Skeletal muscle satellite cell (primary cell): ENCODE results near the gene GOLGA8A. TPM values are rescaled to one million over a fixed set of nuclear protein-coding genes. Genes with fewer than 3 reads are reported as not detected.
A peak's percentile ranks its signal among the peaks of the same experiment; 100 is the strongest.

Experiments used
- H3K27me3 ChIP-seq: 2 replicates; pipeline ENCODE4 v1.7.0; 2013; ENCODE audit warnings: low read length; ENCODE audit not compliant: control insufficient read depth, insufficient read depth
- H3K36me3 ChIP-seq: 2 replicates; pipeline ENCODE4 v1.7.0; 2013; ENCODE audit warnings: mild to moderate bottlenecking, control low read depth, low read length; ENCODE audit not compliant: insufficient read depth
- H3K4me1 ChIP-seq: 2 replicates; pipeline ENCODE4 v1.7.0; 2013; ENCODE audit warnings: low read length; ENCODE audit not compliant: control insufficient read depth, insufficient read depth
- H3K4me2 ChIP-seq: 2 replicates; pipeline ENCODE4 v1.7.0; 2013; ENCODE audit warnings: mild to moderate bottlenecking, low read length
- H3K4me3 ChIP-seq: 2 replicates; pipeline ENCODE4 v1.7.0; 2013; ENCODE audit warnings: low read length
- H3K9ac ChIP-seq: 2 replicates; pipeline ENCODE4 v1.7.0; 2013; ENCODE audit warnings: mild to moderate bottlenecking, low read depth, low read length, moderate library complexity
- H3K9me3 ChIP-seq: replicated peaks from 2 replicates; pipeline ENCODE4 v1.7.0; 2013; ENCODE audit warnings: mild to moderate bottlenecking, control low read depth, low read length
- total RNA-seq: library from RNA; depleted of rRNA; stranded (reverse); fragments of >200 nt; gene quantifications from 2 replicates; pipeline ENCODE4 v1.2.3, GENCODE V29; 2012; rRNA removed

GOLGA8A gene, protein sequence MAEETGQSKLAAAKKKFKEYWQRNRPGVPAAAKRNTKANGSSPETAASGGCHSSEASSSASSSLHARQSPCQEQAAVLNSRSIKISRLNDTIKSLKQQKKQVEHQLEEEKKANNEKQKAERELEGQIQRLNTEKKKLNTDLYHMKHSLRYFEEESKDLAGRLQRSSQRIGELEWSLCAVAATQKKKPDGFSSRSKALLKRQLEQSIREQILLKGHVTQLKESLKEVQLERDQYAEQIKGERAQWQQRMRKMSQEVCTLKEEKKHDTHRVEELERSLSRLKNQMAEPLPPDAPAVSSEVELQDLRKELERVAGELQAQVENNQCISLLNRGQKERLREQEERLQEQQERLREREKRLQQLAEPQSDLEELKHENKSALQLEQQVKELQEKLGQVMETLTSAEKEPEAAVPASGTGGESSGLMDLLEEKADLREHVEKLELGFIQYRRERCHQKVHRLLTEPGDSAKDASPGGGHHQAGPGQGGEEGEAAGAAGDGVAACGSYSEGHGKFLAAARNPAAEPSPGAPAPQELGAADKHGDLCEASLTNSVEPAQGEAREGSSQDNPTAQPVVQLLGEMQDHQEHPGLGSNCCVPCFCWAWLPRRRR
- total RNA-seq: 10.1 and 23.4 TPM in 2 replicates

DNA sequence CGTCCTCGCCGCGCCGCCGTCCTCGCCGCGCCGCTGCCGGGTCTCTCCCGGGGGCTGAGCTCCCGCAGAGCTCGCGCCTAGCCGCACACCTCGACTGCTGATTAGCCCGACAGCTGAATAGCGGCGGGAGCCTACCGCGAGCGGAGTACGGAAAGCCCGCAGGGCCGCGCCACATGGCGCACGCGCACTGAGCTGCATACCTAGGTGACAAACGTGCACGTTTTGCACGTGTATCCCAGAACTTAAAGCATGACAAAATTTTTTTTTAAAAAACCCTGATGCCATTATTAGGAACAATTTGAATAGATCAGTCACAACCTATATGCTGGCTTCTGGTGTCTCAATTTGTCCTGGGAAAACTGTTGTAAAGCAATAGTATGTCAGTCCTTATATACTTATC, at the start of gene GOLGA8A:
TSS of gene GOLGA8A (minus strand) at position 122 of the 400 bp plus-strand sequence. CDS start 48,117 bp downstream, outside the sequence.
- Histone ChIP-seq H3K9ac (peak within 1 kb of the TSS; percentile 74), H3K4me3 (peak within 1 kb of the TSS; percentile 75), H3K9me3 (no peaks in the 10 kb centered on the region), H3K4me2 (peak within 1 kb of the TSS; percentile 93), H3K36me3 (no peaks in the 10 kb centered on the region), H3K27me3 (no peaks in the 10 kb centered on the region), H3K4me1 (peaks cover 7% of the 10 kb centered on the region)

DNA sequence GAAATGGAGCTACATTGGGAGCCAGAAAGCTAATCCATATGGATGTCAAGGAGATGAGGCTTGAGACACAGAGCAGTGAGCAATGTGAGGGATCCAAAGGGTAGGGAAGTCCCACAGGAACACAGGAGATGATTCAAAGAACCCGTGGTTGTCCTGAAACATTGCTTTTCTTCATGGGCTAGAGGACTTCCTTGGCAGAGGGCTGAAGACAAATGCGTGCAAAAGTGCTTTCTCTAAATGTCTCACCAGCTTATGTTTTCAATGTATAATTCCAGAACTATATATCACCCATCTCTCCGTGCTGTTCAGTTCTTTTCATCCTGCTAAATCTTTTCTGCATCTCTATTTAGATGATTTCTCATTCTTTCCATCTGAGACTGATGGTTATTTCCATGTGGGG, 46.0 kb upstream of the GOLGA8A start:
- no peaks in the 10 kb centered on the region for H3K36me3 ChIP-seq
- no peaks in the 10 kb centered on the region for H3K9me3 ChIP-seq
- no peaks in the 10 kb centered on the region for H3K4me1 ChIP-seq
- H3K9ac ChIP-seq: no peak overlapping the region
- H3K4me2 ChIP-seq: no peak overlapping the region
- no peak overlapping the region for H3K4me3 ChIP-seq
- peaks cover 29% of the 10 kb centered on the region for H3K27me3 ChIP-seq

DNA sequence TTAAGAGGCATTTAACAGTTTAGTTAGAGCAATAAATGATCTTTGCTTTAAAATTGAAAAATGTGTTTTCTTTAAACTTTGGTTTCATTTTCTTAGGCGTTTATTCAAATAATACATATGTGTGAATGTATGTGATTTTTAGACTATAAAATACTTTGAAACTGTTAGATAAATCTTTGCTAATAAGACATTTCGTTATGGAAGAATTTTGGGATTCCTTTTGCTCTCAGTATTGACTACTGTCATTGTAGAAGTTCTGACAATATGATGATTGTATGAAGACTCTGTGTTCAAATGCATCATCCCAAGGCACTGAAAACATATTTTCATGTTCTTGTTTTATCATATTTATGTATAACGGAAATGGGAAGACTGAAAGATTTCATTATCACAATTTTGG, 43.8 kb upstream of the GOLGA8A start:
- Histone ChIP-seq H3K36me3 (no peaks in the 10 kb centered on the region), H3K4me2 (no peak overlapping the region), H3K4me1 (no peaks in the 10 kb centered on the region), H3K9me3 (no peaks in the 10 kb centered on the region), H3K4me3 (no peak overlapping the region), H3K9ac (no peak overlapping the region), H3K27me3 (peaks cover 33% of the 10 kb centered on the region)

DNA sequence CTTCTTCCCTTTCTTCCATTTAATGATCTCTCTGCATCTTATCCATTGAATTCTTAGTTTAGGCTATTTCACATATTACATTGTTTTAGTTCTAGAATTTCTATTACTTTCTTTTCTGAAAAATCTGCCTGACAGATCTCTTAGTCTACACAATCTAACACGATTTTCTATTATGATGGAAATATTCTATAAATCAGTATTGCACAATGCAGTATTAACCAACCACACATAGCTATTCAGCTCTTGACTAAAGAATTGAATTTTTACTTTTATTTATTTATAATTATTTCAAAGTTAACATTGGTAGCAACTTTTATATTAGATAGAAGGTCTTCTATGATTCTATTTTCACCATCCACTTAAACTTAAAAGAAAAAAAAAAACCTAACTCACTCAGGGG, 36.2 kb upstream of the GOLGA8A start:
- Histone ChIP-seq H3K9me3 (no peaks in the 10 kb centered on the region), H3K36me3 (no peaks in the 10 kb centered on the region), H3K9ac (no peak overlapping the region), H3K4me2 (no peak overlapping the region), H3K27me3 (peaks cover 4% of the 10 kb centered on the region), H3K4me1 (no peaks in the 10 kb centered on the region), H3K4me3 (no peak overlapping the region)

DNA sequence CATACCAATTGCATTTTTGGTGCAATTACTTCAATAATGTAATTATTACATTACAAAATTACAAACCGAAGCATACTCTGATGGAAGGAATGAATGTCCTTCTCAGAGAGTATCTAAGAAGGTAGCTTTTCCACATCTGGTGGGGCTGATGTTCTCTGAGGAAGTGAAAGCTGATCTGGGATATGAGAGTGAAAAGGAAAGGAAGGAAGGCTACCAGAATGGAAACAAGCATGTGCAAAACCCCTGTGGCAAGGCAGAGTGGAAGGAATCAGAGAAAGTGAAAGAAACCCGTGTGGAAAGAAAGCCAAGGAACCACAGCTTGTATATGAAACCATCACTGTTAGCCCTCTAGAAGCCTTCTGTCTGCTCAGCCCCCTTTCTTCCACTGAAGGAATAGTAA, 35.3 kb upstream of the GOLGA8A start:
- H3K9me3 ChIP-seq: no peaks in the 10 kb centered on the region
- no peak overlapping the region for H3K4me2 ChIP-seq
- H3K27me3 ChIP-seq: peaks cover 1% of the 10 kb centered on the region
- H3K4me3 ChIP-seq: no peak overlapping the region
- no peaks in the 10 kb centered on the region for H3K36me3 ChIP-seq
- H3K9ac ChIP-seq: no peak overlapping the region
- H3K4me1 ChIP-seq: no peaks in the 10 kb centered on the region

DNA sequence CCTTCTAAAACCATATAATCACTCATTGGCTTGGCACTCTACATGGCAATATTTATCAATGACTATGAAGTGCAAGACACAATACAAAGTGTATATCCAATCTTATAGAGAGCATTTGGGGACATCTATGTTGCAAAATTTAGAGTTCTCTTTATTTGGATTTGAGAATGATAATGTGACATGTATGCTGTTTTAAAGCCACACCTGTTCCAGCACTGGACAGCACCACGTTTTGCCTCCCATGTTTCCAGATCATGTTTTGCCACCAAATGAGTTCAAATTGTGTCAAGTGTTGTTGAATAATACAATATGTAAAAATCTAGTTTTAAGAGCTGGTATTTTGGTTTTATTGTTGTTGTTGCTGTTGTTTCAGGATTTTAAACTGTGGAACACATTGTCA, 33.3 kb upstream of the GOLGA8A start:
- Histone ChIP-seq H3K9ac (no peak overlapping the region), H3K4me3 (no peak overlapping the region)

DNA sequence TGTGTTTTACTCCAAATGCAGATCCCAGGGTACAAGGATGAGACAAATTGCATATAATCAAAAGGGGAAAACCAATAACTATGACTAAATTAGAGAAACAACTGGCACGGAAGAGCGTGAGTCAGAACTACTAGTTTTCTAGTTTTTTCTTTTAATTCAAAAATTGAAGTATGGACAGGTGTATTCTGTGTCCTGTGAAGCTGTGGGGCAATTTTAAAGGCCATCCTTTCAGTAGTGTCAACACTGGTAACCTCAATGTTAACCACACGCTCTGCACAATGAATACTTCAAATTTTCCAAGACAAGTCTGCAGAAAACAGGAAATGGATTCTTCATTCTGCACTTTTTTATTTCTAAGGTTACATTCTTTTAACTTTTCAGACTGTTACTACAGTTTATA, 32.5 kb upstream of the GOLGA8A start:
- Histone ChIP-seq H3K9me3 (no peaks in the 10 kb centered on the region), H3K27me3 (peaks cover 13% of the 10 kb centered on the region), H3K4me1 (no peaks in the 10 kb centered on the region), H3K4me3 (no peak overlapping the region), H3K36me3 (no peaks in the 10 kb centered on the region), H3K4me2 (no peak overlapping the region), H3K9ac (no peak overlapping the region)

More for the DNA sequence above, 33.3 kb upstream of the GOLGA8A start:
- no peaks in the 10 kb centered on the region for H3K36me3 ChIP-seq
- peaks cover 9% of the 10 kb centered on the region for H3K27me3 ChIP-seq
- no peaks in the 10 kb centered on the region for H3K9me3 ChIP-seq
- H3K4me2 ChIP-seq: no peak overlapping the region
- H3K4me1 ChIP-seq: no peaks in the 10 kb centered on the region

DNA sequence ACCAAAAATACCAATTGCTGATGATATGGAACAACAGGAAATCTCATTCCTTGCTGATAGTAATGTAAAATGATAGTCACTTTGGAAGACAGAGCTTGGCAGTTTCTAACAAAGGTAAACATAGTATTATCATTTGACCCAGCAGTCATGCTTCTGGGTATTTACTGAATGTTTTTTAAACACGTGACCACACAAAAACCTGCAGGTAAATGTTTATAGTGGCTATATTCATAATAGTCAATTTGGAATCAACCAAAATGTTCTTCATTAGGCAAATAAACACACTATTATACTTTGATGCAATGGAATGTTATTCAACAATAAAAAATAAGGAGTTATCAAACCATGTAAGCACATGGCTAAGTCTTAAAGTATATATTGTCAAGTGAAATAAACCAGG, 24.1 kb upstream of the GOLGA8A start:
- Histone ChIP-seq H3K9ac (no peak overlapping the region), H3K4me2 (no peak overlapping the region), H3K4me3 (no peak overlapping the region), H3K36me3 (no peaks in the 10 kb centered on the region), H3K9me3 (no peaks in the 10 kb centered on the region), H3K27me3 (peaks cover 14% of the 10 kb centered on the region), H3K4me1 (no peaks in the 10 kb centered on the region)

DNA sequence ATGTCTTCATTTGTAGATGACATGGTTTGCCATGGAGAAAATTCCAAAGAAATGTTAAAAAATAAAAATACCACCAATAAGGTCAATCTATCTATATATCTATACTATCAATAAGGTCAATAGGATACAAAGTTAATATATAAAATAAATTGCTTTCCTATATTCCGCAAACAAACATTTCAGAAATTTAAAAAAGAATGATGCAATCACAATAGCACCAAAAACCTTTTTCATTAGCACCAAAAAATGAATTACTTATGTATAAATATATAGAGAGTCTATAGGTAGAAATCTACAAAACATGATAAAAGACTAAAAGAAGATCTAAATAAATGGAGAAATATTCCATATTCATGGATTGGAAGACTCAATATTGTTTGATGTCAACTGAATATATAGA, 22.8 kb upstream of the GOLGA8A start:
- Histone ChIP-seq H3K9ac (no peak overlapping the region), H3K4me1 (no peaks in the 10 kb centered on the region), H3K27me3 (peaks cover 5% of the 10 kb centered on the region), H3K4me3 (no peak overlapping the region), H3K4me2 (no peak overlapping the region), H3K9me3 (no peaks in the 10 kb centered on the region), H3K36me3 (no peaks in the 10 kb centered on the region)

DNA sequence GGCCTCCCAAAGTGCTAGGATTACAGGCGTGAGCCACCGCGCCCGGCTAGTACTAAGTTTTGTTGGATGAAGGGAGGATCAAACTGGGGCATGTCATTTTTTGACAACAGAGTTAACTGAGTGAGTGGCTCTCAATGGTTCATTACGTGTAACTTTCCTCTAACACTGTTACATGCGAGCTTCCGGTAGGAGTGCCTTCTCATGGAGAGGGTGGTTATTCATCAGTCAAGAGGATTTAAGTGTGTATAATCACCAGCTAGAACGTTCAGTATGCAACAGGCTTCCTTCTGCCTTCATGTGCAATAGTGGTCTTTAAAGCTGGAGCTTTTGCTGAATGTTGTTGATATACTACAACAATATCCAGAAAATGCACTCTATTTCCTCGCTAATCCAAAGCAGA, 19.1 kb upstream of the GOLGA8A start:
- H3K4me2 ChIP-seq: no peak overlapping the region
- peaks cover 2% of the 10 kb centered on the region for H3K27me3 ChIP-seq
- no peaks in the 10 kb centered on the region for H3K9me3 ChIP-seq
- H3K4me3 ChIP-seq: no peak overlapping the region
- H3K9ac ChIP-seq: no peak overlapping the region
- H3K4me1 ChIP-seq: no peaks in the 10 kb centered on the region
- no peaks in the 10 kb centered on the region for H3K36me3 ChIP-seq

DNA sequence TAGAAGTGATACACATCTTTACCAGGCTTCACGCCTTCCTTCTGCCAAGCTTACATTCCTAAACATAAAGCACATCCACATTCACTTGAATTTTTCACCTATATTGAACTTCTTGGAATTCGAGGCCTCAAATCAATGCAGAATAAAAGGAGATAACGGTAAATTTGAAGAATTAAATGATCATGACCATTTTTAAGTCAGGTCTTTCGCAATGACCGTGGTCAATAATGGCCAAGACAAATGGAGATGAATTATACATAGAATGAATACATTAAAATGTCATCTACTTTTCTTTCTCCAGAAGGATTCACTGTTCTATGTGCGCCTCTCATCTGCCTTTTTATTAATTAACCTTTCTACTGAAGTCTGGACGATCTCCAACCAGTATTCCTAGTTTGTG, 5.3 kb upstream of the GOLGA8A start:
- Histone ChIP-seq H3K4me3 (no peak overlapping the region), H3K4me1 (no peaks in the 10 kb centered on the region), H3K9ac (no peak overlapping the region), H3K27me3 (peaks cover 23% of the 10 kb centered on the region), H3K36me3 (no peaks in the 10 kb centered on the region), H3K9me3 (no peaks in the 10 kb centered on the region), H3K4me2 (no peak overlapping the region)

DNA sequence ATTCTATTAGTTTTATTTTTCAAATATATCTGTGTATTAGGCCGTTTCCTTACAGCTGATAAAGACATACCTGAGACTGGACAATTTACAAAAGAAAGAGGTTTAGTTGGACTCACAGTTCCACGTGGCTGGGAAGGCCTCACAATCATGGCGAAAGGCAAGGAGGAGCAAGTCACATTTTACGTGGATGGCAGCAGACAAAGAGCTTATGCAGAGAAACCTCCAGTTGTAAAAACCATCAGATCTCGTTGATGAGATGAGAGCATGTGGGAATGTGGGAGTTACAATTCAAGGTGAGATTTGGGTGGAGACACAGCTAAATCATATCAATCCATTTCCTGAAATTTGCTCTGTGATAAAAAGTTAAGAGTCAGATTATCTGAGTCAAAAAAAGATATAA, 2.3 kb upstream of the GOLGA8A start:
- Histone ChIP-seq H3K27me3 (peaks cover 17% of the 10 kb centered on the region), H3K4me2 (no peak overlapping the region), H3K9me3 (no peaks in the 10 kb centered on the region), H3K9ac (no peak overlapping the region), H3K36me3 (no peaks in the 10 kb centered on the region), H3K4me3 (no peak overlapping the region), H3K4me1 (peaks cover 7% of the 10 kb centered on the region)
